HG03439 (cell line): ENCODE data around the gene GIPR.
"Not testable (repeated sequence)": the region's sequence is repeated elsewhere in the genome, so short reads cannot be mapped to it uniquely, and the experiment has no call there.

Experiments used
- ATAC-seq: cut with Tn5 transposase; IDR thresholded peaks from one replicate; pipeline ENCODE4 v1.9.1; 2021; ENCODE audit warnings: mild to moderate bottlenecking, moderate library complexity; ENCODE audit not compliant: unreplicated experiment

The GIPR gene

GRCh38 chr19:45667620-45668341, at the start of gene GIPR:
GIPR (plus strand) TSS chr19:45668221; CDS start chr19:45669521, 1,300 bp downstream.
- ATAC-seq, result no peak

GRCh38 chr19:45621389-45621788, 46.6 kb upstream of the GIPR start:
- ATAC-seq, result no peak

DNA sequence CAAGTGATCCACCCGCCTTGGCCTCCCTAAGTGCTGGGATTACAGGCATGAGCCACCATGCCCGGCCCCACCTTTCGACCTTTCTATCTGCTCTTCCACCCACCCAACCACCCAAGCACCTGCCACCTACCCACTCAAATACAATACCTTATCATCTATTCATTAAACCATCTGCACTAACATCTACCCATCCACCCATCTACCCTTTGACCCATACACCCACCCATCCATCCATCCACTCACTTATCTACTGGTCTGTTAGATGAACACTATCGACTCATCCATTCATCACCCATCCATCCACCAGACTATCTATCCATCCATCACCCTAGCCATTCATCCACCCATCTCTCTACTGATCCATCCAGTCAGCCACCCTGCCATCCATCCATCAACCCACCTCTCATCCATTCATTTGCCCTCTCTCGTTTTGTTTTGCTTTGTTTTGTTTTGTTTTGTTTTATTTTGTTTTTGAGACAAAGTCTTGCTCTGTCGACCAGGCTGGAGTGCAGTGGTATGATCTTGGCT, 46.0 kb upstream of the GIPR start:
- ATAC-seq, result no peak

- ATAC-seq, result no peak
These were observed 44.0 kb upstream of the GIPR start for GRCh38 chr19:45623984-45624383.

DNA sequence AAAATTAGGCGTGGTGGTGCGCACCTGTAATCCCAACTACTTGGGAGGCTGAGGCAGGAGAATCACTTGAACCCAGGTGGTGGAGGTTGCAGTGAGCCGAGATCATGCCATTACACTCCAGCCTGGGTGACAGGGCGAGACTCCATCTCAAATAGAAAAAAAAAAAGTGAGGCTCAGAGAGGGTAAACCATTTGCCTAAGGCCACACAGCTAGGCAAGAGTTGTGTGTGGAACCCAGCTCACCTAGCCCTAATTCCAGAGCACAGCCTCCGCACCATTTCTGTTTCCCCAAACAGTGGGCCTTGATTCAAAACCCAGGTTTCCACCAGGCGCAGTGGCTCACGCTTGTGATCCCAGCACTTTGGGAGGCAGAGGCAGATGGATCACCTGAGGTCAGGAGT, 39.8 kb upstream of the GIPR start:
- not testable (repeated sequence) for ATAC-seq

- no peak for ATAC-seq
These were observed 38.3 kb upstream of the GIPR start for GRCh38 chr19:45629704-45630103.

GRCh38 chr19:45630463-45630862, 37.6 kb upstream of the GIPR start:
- no peak for ATAC-seq

GRCh38 chr19:45632468-45633196, 35.4 kb upstream of the GIPR start:
- no peak for ATAC-seq

GRCh38 chr19:45636275-45636674, 31.7 kb upstream of the GIPR start:
- ATAC-seq, result no peak

- ATAC-seq, result no peak
These were observed 31.1 kb upstream of the GIPR start for GRCh38 chr19:45636902-45637301.

GRCh38 chr19:45637890-45638667, 29.9 kb upstream of the GIPR start:
- no peak for ATAC-seq

GRCh38 chr19:45638930-45639729, 28.9 kb upstream of the GIPR start, which contains the start of gene EML2:
EML2 (minus strand) TSS chr19:45639397; CDS start chr19:45639376, 21 bp downstream.
- no peak for ATAC-seq

DNA sequence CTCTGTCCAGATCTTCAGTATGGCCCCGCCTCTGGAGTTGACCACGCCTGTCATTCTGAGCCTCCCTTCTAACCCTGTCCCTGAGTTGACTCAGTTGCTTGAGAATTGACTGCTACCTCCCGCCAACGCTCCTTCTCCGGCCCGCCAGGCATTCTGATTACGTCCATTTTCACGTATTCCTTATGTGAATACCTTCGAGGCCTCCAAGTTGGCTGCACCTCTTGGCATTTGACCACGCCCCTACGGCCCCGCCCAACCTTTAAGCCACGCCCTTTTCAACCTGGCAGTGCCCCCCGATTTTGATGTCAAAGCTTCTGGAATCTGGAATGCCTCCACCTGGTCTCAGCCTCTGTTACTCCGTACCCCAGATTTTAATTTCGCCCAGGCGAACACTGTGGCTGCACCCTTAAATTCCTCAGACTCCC, 27.2 kb upstream of the GIPR start:
- ATAC-seq, result no peak

GRCh38 chr19:45641274-45642105, 26.5 kb upstream of the GIPR start:
- ATAC-seq, result peak; percentile 38

- ATAC-seq, result peak; percentile 31
These were observed 24.7 kb upstream of the GIPR start for GRCh38 chr19:45643024-45643926.

DNA sequence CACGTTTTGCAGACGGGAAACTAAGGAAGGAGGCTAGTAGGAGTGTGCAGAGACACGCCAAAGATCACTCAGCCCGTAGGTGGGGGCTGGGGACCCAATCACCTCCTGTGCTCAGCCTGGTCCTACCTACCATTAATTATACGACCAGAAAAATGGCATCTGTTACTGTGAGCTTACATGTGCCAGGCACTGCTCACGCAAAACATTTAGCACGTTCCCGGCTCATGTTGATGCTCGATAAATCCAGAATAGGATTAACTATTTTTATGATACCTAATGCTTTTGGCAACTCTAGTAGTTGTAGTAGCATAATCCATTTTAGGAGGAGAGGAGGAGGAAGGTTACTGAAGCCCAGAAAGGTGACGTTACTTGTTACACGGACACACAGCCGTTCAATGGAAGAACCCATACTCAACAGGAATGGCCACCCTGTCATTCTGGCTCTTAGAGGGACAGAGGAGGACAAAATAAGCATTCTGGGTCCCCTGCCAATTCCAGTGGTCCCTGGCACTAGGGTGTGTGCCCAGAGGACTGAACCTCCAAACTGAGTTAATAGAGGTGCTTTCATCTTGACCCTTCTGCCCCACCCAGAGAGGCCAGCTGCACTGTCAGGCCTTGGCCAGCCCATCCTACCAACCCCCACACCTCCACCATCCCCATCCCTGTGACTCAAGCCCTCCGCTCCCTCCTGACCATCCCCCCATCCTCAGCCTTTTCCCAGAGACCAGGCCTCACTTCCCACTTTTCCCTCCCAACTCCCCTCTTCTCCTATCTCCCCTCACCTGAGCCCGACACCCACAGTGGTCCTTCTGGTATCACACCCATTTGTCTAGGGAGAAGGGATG, 23.9 kb upstream of the GIPR start:
- ATAC-seq, result no peak

DNA sequence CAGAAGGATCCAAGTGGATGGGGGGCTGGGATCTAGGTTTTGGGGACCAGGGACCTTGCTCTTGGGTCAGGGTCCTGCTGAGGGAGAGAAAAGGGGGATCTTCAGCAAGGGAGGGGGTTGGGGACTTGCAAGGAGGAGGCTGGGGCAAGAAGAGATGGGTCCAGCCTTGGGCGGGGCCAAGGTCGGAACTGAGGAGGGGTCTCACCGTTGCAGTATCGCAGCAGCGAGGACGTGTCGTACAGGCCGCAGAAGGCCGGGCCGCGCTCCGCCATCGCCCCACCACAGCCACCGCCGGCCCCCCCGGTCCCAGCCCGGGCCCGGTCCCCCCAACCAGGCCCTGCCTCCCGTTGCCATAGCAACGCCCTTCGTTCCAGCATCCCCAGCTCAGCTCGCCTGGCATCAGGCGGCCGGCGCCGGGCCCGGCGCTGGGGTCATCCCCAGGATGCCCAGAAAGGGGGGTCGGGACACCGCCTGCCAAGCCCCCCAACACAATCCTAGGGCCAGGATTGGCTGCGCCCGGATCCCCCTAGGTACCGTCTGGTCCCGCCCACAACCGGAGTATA, 22.9 kb upstream of the GIPR start:
- ATAC-seq, result no peak
